ENCODE measurements around the gene TAL2.

DNA sequence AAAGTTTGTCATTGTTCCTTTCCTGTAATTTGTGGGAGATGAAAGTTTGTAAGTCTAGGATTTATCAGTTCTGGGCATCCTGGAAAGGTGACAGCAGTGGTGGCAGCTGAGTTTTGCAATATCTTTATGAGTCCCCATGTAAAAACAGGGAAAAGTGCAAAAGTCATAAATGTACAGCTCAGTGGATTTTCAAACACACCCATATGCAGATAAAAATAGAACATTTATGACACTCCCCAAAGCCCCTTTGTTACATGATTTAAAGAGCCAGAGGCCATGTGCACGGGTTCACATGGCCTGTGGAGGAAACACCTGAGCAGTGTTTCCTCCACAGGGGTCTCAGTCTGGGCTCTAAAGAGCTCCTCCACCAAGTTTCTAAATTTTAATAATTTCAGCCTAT, 38.4 kb downstream of the TAL2 start:
- TF ChIP-seq, protein P1, sequence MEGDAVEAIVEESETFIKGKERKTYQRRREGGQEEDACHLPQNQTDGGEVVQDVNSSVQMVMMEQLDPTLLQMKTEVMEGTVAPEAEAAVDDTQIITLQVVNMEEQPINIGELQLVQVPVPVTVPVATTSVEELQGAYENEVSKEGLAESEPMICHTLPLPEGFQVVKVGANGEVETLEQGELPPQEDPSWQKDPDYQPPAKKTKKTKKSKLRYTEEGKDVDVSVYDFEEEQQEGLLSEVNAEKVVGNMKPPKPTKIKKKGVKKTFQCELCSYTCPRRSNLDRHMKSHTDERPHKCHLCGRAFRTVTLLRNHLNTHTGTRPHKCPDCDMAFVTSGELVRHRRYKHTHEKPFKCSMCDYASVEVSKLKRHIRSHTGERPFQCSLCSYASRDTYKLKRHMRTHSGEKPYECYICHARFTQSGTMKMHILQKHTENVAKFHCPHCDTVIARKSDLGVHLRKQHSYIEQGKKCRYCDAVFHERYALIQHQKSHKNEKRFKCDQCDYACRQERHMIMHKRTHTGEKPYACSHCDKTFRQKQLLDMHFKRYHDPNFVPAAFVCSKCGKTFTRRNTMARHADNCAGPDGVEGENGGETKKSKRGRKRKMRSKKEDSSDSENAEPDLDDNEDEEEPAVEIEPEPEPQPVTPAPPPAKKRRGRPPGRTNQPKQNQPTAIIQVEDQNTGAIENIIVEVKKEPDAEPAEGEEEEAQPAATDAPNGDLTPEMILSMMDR (IDR thresholded peaks at IDR 0.05) = no peak
- TF ChIP-seq EP300 (IDR thresholded peaks at IDR 0.05) (no peak), POLR2A (IDR thresholded peaks at IDR 0.05) (no peak)

Data from ovary (tissue), 3 donors.